NB4 (cell line): Measurements from ENCODE around the gene VLDLR.

Experiments used
- DNase-seq: peaks from one replicate; pipeline ENCODE4 v3.0.0; 2010; ENCODE audit warnings: low read depth
- H3K4me3 ChIP-seq: one replicate; pipeline ENCODE4 v1.5.1; 2011; ENCODE audit warnings: mild to moderate bottlenecking, low read depth, low read length, moderate library complexity
- MYC ChIP-seq: IDR thresholded peaks from 2 replicates; pipeline ENCODE4 v1.6.1; 2011; ENCODE audit warnings: low read depth, low read length
- POLR2A ChIP-seq: IDR thresholded peaks from 2 replicates; pipeline ENCODE4 v1.6.1; 2011; ENCODE audit warnings: mild to moderate bottlenecking; ENCODE audit not compliant: insufficient read length; ENCODE audit errors: extremely low read depth
- TF ChIP-seq, protein P1 (sequence below): IDR thresholded peaks from one replicate; pipeline ENCODE4 v1.5.1; 2012; ENCODE audit warnings: low read depth, low read length
- TF ChIP-seq, protein P2 (sequence below): IDR thresholded peaks from 2 replicates; pipeline ENCODE4 v1.6.1; 2011; ENCODE audit warnings: low read depth, low read length

The VLDLR gene

DNA sequence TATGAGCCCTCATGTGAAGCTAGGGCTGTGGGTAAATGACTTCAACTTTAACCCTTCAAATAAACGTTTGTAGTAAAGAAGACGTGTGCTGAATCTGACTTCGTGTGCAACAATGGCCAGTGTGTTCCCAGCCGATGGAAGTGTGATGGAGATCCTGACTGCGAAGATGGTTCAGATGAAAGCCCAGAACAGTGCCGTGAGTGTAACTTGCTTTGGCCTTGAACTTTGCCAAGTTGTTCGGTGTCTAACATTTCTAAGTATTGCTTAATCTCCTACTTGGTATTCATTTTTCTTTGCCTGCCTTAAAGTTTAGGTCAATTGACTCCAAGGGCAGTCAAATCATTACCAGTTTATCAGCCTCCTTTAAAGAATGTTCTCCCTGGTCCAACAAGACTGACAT lies 18.2 kb downstream of the VLDLR start:
- no peak for DNase-seq
- TF ChIP-seq, protein P1, sequence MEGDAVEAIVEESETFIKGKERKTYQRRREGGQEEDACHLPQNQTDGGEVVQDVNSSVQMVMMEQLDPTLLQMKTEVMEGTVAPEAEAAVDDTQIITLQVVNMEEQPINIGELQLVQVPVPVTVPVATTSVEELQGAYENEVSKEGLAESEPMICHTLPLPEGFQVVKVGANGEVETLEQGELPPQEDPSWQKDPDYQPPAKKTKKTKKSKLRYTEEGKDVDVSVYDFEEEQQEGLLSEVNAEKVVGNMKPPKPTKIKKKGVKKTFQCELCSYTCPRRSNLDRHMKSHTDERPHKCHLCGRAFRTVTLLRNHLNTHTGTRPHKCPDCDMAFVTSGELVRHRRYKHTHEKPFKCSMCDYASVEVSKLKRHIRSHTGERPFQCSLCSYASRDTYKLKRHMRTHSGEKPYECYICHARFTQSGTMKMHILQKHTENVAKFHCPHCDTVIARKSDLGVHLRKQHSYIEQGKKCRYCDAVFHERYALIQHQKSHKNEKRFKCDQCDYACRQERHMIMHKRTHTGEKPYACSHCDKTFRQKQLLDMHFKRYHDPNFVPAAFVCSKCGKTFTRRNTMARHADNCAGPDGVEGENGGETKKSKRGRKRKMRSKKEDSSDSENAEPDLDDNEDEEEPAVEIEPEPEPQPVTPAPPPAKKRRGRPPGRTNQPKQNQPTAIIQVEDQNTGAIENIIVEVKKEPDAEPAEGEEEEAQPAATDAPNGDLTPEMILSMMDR = no peak
- TF ChIP-seq POLR2A = no peak
- TF ChIP-seq MYC = no peak
- TF ChIP-seq, protein P2, sequence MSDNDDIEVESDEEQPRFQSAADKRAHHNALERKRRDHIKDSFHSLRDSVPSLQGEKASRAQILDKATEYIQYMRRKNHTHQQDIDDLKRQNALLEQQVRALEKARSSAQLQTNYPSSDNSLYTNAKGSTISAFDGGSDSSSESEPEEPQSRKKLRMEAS = no peak
- no peak overlapping the region for H3K4me3 ChIP-seq

DNA sequence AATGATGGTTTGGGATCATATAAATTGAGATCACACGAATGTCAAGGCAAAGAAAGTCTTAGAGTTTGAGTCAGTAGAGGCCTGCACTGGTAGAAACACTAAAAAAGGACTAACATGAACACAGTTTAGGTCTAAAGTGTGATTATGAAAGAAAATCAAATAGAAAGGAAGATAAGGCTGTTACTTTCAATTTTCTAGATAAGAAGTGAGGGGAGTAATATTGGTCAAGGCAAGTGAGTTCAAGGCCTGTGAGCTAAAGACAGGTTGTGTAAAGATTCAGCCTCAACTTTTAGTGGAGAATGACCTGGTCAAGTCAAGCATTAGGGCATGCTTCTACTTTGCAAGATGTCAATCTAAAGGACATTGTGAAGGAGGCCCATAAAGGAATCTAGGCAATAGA lies 19.0 kb downstream of the VLDLR start:
- TF ChIP-seq, protein P1 = no peak
- TF ChIP-seq, protein P2 = no peak
- DNase-seq = no peak

DNA sequence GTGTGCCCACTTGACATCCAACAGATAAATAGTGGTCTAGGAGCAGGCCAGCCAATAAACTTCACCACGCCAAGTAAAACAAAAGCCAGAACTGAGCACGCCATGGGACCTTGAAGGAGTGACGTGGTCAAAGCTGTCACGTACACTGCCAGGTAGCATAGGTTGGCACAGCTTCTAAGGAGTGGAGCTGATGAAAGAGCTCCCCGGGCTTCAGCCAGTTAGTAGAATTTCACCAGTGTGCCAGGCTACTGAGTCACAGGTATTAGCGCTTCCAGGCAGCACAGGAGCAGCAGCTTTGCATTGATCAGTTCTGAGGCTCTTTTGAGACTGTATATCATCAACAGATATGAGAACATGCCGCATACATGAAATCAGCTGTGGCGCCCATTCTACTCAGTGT lies 19.4 kb downstream of the VLDLR start:
- TF ChIP-seq MYC (no peak), POLR2A (no peak)
- TF ChIP-seq, protein P2 = no peak
- TF ChIP-seq, protein P1 = no peak
- H3K4me3 ChIP-seq = no peak overlapping the region
- no peak for DNase-seq

More for the DNA sequence above, 19.0 kb downstream of the VLDLR start:
- H3K4me3 ChIP-seq = no peak overlapping the region

DNA sequence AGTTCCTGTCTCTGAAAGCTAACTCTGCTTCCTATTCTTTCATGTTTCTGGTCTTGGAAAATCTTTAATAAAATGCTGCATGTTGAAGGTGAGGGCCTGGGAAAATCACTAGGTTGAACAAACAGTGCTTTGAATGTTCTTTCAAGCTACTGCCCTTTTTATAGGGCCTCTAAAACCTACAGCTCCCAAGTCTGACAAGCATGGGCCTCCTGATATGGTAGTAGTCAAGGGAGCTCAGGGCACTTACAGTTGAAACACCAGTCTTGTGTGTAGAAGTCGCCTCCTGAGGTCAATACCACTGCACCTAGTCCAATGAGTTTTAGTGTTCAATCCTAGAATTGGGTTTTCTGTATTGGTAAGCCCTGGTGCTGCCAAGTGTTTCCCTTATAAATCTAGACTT lies 20.5 kb downstream of the VLDLR start:
- no peak for TF ChIP-seq POLR2A
- no peak for TF ChIP-seq MYC
- TF ChIP-seq, protein P1 = no peak
- TF ChIP-seq, protein P2 = no peak
- no peak overlapping the region for H3K4me3 ChIP-seq
- DNase-seq = no peak

DNA sequence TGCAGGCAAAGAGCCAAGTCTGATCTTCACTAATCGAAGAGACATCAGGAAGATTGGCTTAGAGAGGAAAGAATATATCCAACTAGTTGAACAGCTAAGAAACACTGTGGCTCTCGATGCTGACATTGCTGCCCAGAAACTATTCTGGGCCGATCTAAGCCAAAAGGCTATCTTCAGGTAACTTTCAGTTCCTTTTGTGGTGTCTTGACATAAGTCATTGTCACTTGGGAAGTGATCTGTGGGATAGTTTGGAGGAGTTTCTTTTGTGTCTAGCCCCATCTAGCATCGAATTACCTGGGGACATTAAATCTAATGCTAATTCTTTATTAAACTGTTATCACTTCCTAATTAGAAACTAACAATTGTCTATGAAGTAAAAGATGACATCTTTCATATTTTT lies 24.0 kb downstream of the VLDLR start:
- no peak for TF ChIP-seq MYC
- TF ChIP-seq, protein P2 = no peak
- TF ChIP-seq, protein P1 = no peak
- TF ChIP-seq POLR2A = no peak
- no peak for DNase-seq
- no peak overlapping the region for H3K4me3 ChIP-seq

DNA sequence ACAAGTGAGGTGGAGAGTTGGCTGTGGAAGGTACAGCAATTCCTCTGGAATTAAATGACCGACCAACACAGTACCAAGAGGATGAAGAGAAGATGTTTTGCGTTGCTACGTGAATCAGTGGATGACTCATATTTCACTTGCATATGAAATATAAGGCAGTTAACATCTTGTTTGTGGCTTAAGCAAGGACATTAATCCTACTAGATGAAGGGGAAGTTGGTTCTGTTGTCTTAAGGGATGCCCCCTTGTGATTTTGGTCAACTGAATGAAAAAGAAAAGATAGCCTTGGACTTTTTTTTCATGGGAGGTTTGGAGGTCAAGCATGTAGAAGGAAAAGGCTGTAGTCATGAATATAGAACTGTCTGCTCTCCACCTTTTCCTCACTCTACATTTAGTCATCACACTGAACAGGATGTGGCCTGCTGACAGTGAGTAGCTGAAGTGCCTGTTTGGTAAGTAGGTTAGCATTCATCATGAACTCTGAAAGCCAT lies 33.9 kb downstream of the VLDLR start:
- TF ChIP-seq, protein P1 = no peak
- TF ChIP-seq, protein P2 = peak; percentile 33
- DNase-seq = peak; percentile 91
- H3K4me3 ChIP-seq = no peak overlapping the region
